ENCODE data around the gene WDR62. TPM values are rescaled to one million over a fixed set of nuclear protein-coding genes. Genes with fewer than 3 reads are reported as not detected.
A peak's percentile ranks its signal among the peaks of the same experiment; 100 is the strongest.
"Not testable (repeated sequence)": the region's sequence is repeated elsewhere in the genome, so short reads cannot be mapped to it uniquely, and the experiment has no call there.

The WDR62 gene
- total RNA-seq, 1 donor from 2014 or later = 2.1 TPM

DNA sequence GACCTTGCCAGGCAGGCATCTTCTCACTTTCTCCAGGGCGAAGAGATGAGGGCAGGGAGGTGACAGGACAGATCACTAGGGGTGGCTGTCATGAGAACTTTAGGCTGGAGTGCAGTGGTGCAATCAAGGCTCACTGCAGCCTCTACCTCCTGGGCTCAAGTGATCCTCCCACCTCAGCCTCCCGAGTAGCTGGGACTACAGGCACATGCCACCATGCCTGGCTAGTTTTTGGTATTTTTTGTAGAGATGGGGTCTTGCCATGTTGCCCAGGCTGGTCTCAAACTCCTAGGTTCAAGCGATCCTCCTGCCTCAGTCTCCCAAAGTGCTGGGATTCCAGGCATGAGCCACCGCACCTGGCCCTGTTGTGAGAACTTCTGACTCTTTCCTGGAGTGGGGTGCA, 80.2 kb downstream of the WDR62 start:
- not testable (repeated sequence) for H3K9ac ChIP-seq (ENCODE audit: low read depth in 1 of 3, low read length in 3 of 3); H3K9me3 ChIP-seq (ENCODE audit: control insufficient read depth in 3 of 3, low read length in 3 of 3); H3K36me3 ChIP-seq (ENCODE audit: control insufficient read depth in 3 of 3, insufficient read depth in 3 of 3, low read length in 3 of 3); H3K4me3 ChIP-seq (ENCODE audit: low read length in 3 of 3); H3K27ac ChIP-seq (ENCODE audit: low read depth, low read length); H3K27me3 ChIP-seq (ENCODE audit: control insufficient read depth in 3 of 3, insufficient read depth in 3 of 3, low read length in 3 of 3)
- peaks cover 6 to 12% (median 6%) of the 10 kb centered on the region in 3 donors for H3K4me1 ChIP-seq (ENCODE audit: control insufficient read depth in 3 of 3, insufficient read depth in 3 of 3, low read length in 3 of 3)

DNA sequence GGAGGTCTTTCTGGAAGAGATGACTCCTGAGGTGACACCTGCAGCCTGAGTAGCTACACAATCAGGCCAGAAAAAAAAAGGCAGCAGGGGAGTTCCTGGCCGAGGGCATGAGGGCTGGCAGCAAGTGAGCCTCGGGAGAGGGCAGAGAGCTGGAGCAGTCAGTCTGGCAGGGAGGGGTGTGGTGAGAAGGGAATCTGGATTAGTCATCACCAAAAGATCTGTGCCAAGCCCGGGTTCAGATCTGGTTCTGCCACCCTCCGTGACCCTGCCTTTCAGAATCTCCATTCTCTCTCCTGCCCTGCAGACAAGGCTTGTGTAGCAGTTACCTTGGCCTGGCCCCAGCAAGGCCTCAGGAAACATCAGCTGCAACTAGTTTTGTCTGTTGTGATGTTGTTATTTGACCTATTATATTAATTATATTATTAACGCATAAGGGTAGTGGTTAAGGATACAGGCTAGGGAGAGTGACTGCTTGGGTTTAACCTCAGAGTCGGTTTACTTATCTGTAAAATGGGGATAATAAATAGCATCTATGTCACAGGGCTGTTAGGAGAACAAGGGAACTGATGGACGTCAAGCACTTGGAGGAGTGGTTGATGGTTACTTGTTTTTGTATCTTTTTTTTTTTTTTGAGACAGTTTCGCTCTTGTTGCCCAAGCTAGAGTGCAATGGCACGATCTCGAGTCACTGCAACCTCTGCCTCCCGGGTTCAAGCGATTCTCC, 82.4 kb downstream of the WDR62 start:
- peaks cover 15 to 28% (median 15%) of the 10 kb centered on the region in 3 donors for H3K4me1 ChIP-seq (ENCODE audit: control insufficient read depth in 3 of 3, insufficient read depth in 3 of 3, low read length in 3 of 3)
- peaks cover 0 to 4% (median 4%) of the 10 kb centered on the region in 3 donors for H3K36me3 ChIP-seq (ENCODE audit: control insufficient read depth in 3 of 3, insufficient read depth in 3 of 3, low read length in 3 of 3)
- H3K27me3 ChIP-seq (ENCODE audit: control insufficient read depth in 3 of 3, insufficient read depth in 3 of 3, low read length in 3 of 3) = no peaks in the 10 kb centered on the region
- peak overlapping the region; percentile 40 to 51 (median 41) for H3K9ac ChIP-seq (ENCODE audit: low read depth in 1 of 3, low read length in 3 of 3)
- no peaks in the 10 kb centered on the region for H3K9me3 ChIP-seq (ENCODE audit: control insufficient read depth in 3 of 3, low read length in 3 of 3)
- H3K27ac ChIP-seq (ENCODE audit: low read depth, low read length) = peak overlapping the region; percentile 72
- H3K4me3 ChIP-seq (ENCODE audit: low read length in 3 of 3) = no peak overlapping the region

DNA sequence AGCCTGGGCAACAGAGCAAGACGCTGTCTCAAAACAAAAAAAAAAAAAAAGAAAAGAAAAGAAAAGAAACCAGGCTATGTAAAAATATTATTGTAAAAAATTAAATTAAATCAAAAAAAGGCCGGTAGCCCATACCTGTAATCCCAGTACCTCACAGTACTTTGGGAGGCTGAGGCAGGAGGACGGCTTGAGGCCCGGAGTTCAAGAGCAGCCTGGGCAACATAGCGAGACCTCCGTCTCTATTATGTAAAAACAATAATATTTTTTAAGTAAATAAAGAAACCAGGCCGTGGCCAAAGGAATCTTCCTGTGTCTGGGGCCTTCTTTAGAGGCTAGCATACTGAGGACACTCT, 84.4 kb downstream of the WDR62 start:
- Histone ChIP-seq H3K9ac (ENCODE audit: low read depth in 1 of 3, low read length in 3 of 3) (peak overlapping the region; percentile 100), H3K4me3 (ENCODE audit: low read length in 3 of 3) (peak overlapping the region; percentile 84 to 97 (median 91)), H3K27ac (ENCODE audit: low read depth, low read length) (peak overlapping the region; percentile 100), H3K27me3 (ENCODE audit: control insufficient read depth in 3 of 3, insufficient read depth in 3 of 3, low read length in 3 of 3) (no peaks in the 10 kb centered on the region), H3K4me1 (ENCODE audit: control insufficient read depth in 3 of 3, insufficient read depth in 3 of 3, low read length in 3 of 3) (peaks cover 15 to 33% (median 15%) of the 10 kb centered on the region in 3 donors), H3K9me3 (ENCODE audit: control insufficient read depth in 3 of 3, low read length in 3 of 3) (no peaks in the 10 kb centered on the region), H3K36me3 (ENCODE audit: control insufficient read depth in 3 of 3, insufficient read depth in 3 of 3, low read length in 3 of 3) (peaks cover 12 to 17% (median 16%) of the 10 kb centered on the region in 3 donors)

DNA sequence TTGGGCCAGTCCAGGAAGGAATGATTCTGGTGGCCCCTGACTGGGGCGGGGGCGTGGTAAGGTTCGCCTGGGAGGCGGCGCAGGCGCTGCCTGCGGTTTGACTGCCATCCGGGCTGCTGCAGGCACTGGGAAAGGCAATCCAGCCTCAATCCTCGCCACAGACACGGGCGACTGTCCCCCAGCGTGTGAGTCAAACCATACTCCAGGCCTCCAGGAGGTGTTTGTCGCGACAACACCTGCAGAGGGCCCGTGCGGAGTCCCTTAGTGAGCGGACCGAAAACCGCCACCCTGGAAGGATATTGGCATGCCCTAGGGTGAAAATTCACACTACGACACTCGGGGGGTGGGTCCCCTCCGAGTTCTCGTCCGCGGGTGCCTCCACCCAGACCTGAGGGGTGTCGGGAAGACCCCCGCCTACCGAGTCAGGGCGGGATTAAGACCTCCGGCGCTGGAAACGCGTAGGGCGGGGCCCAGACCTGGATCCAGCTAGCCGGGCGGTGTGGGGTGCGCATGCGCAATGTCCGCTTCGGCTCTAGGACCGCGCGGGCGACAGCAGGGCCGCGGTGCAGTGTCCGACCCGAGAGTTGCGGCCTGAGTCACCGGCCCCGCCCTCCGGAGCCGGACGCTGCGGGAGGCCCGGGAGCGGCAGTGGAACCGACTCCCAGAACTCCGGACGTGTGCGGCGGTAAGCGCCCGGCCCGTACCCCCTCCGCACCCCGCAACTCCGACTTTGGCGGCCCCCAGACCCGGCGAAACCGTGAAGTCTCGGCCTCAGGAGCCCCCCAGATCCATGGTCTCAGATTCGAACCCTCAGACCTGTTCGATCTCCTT, 85.0 kb downstream of the WDR62 start, which contains the start of gene CAPNS1:
Gene CAPNS1, plus strand, starts transcription at position 594 of the 831 bp plus-strand sequence. CDS start 946 bp downstream, outside the sequence.
- no peaks in the 10 kb centered on the region for H3K27me3 ChIP-seq (ENCODE audit: control insufficient read depth in 3 of 3, insufficient read depth in 3 of 3, low read length in 3 of 3)
- H3K36me3 ChIP-seq (ENCODE audit: control insufficient read depth in 3 of 3, insufficient read depth in 3 of 3, low read length in 3 of 3) = peaks cover 18 to 23% (median 22%) of the 10 kb centered on the region in 3 donors
- H3K27ac ChIP-seq (ENCODE audit: low read depth, low read length) = peak within 1 kb of the TSS; percentile 100
- H3K9ac ChIP-seq (ENCODE audit: low read depth in 1 of 3, low read length in 3 of 3) = peak within 1 kb of the TSS; percentile 100
- peaks cover 15 to 33% (median 15%) of the 10 kb centered on the region in 3 donors for H3K4me1 ChIP-seq (ENCODE audit: control insufficient read depth in 3 of 3, insufficient read depth in 3 of 3, low read length in 3 of 3)
- no peaks in the 10 kb centered on the region for H3K9me3 ChIP-seq (ENCODE audit: control insufficient read depth in 3 of 3, low read length in 3 of 3)
- H3K4me3 ChIP-seq (ENCODE audit: low read length in 3 of 3) = peak within 1 kb of the TSS; percentile 91 to 99 (median 97)

DNA sequence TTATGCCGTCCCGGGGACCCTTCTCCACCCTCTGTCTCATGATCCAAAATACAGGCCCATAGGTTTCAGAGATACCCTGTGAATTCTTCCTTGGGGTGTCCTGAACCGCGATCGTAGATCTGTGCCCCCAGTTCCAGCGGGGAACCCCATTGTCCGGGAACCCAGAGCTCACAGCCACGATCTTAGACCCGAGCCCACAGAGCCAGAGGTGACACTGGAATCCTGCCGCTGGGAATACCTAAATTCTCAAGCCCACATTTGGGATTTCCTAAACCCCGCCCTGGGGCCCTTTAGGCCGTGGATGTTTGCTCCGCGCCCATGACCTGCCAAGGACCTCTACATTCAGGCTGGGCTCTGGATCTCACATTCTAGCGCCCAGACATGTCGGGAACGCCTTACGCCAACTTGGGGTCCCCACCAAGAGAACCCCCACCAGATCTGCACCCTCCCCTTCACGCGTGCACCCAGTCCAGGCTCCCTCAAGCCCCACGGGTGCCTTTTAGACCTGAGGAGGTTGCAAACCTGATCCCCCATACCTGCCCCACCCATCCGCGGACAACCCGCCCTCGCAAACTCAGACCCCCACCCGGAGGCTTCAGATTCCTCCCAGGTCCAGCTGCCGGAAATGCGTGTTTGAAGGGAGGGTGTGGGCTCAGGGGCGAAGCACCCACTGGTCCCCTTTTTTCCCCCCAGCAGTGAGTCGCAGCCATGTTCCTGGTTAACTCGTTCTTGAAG, 85.8 kb downstream of the WDR62 start:
- peaks cover 24 to 29% (median 26%) of the 10 kb centered on the region in 3 donors for H3K36me3 ChIP-seq (ENCODE audit: control insufficient read depth in 3 of 3, insufficient read depth in 3 of 3, low read length in 3 of 3)
- peaks cover 15 to 33% (median 15%) of the 10 kb centered on the region in 3 donors for H3K4me1 ChIP-seq (ENCODE audit: control insufficient read depth in 3 of 3, insufficient read depth in 3 of 3, low read length in 3 of 3)
- peak overlapping the region; percentile 100 for H3K9ac ChIP-seq (ENCODE audit: low read depth in 1 of 3, low read length in 3 of 3)
- H3K9me3 ChIP-seq (ENCODE audit: control insufficient read depth in 3 of 3, low read length in 3 of 3) = no peaks in the 10 kb centered on the region
- peak overlapping the region; percentile 91 to 99 (median 97) for H3K4me3 ChIP-seq (ENCODE audit: low read length in 3 of 3)
- H3K27ac ChIP-seq (ENCODE audit: low read depth, low read length) = peak overlapping the region; percentile 100
- no peaks in the 10 kb centered on the region for H3K27me3 ChIP-seq (ENCODE audit: control insufficient read depth in 3 of 3, insufficient read depth in 3 of 3, low read length in 3 of 3)

DNA sequence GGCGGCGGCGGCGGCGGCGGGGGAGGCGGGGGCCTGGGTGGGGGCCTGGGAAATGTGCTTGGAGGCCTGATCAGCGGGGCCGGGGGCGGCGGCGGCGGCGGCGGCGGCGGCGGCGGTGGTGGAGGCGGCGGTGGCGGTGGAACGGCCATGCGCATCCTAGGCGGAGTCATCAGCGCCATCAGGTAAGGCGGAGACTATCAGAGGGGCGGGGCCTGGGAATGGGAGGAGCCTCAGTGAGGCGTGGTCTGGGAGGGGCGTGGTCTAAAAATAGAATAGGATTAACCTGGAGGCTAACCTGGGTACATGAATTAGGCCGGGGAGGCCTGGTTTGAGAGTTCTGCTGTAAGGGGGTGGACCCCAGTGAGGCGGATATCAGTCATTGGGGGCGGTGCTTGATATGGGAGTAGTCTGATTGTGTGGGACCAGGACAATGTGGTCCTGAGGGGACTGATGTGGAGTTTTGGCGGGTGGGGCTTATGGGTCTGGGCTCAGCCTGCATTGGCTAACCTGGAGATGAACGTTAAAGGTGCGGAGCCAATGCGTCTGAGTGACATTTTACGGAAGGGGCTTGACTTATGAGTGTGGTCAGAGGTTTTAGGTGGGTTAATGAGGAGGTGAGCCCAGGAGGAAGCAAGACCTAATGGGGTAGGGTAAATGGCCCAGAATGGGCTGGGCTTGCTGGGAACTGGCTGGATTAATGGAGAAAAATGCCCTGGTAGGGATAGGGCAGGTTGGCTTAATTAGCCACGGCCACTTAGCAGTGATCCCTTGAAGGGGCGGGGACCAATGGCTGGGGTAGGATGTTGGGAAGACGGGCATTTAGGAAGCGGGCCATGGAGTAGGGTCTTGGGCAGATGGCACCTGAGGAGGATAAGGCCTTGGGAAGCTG, 86.6 kb downstream of the WDR62 start:
- H3K36me3 ChIP-seq (ENCODE audit: control insufficient read depth in 3 of 3, insufficient read depth in 3 of 3, low read length in 3 of 3) = peaks cover 32 to 37% (median 34%) of the 10 kb centered on the region in 3 donors
- H3K4me3 ChIP-seq (ENCODE audit: low read length in 3 of 3) = peak overlapping the region; percentile 91 to 99 (median 97)
- H3K27me3 ChIP-seq (ENCODE audit: control insufficient read depth in 3 of 3, insufficient read depth in 3 of 3, low read length in 3 of 3) = no peaks in the 10 kb centered on the region
- H3K9ac ChIP-seq (ENCODE audit: low read depth in 1 of 3, low read length in 3 of 3) = peak overlapping the region; percentile 100
- peak overlapping the region; percentile 100 for H3K27ac ChIP-seq (ENCODE audit: low read depth, low read length)
- peaks cover 15 to 34% (median 17%) of the 10 kb centered on the region in 3 donors for H3K4me1 ChIP-seq (ENCODE audit: control insufficient read depth in 3 of 3, insufficient read depth in 3 of 3, low read length in 3 of 3)
- no peaks in the 10 kb centered on the region for H3K9me3 ChIP-seq (ENCODE audit: control insufficient read depth in 3 of 3, low read length in 3 of 3)

DNA sequence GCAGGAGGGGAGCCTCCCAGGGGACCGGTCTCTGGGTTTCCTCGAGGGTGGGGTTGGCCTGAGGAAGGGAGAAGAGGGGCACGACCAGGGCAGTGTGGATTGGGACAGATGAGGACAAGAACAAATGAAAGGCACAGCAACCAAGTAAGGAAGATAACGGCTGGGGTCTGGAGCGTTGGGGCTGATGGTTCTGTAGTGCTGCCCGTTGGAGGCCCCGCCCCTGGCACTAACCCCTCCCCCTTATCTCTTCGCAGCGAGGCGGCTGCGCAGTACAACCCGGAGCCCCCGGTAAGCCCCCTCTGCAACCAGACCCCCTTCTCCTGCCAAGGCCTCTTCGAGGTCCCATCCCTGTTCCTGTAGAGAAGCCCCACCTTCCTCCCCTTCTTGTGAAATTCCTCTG, 87.3 kb downstream of the WDR62 start:
- peaks cover 40 to 44% (median 42%) of the 10 kb centered on the region in 3 donors for H3K36me3 ChIP-seq (ENCODE audit: control insufficient read depth in 3 of 3, insufficient read depth in 3 of 3, low read length in 3 of 3)
- peak overlapping the region in 1 of 3 donors; percentile 64 for H3K4me3 ChIP-seq (ENCODE audit: low read length in 3 of 3)
- H3K4me1 ChIP-seq (ENCODE audit: control insufficient read depth in 3 of 3, insufficient read depth in 3 of 3, low read length in 3 of 3) = peaks cover 9 to 31% (median 13%) of the 10 kb centered on the region in 3 donors
- no peaks in the 10 kb centered on the region for H3K27me3 ChIP-seq (ENCODE audit: control insufficient read depth in 3 of 3, insufficient read depth in 3 of 3, low read length in 3 of 3)
- H3K9me3 ChIP-seq (ENCODE audit: control insufficient read depth in 3 of 3, low read length in 3 of 3) = no peaks in the 10 kb centered on the region
- peak overlapping the region; percentile 100 for H3K27ac ChIP-seq (ENCODE audit: low read depth, low read length)
- no peak overlapping the region for H3K9ac ChIP-seq (ENCODE audit: low read depth in 1 of 3, low read length in 3 of 3)

DNA sequence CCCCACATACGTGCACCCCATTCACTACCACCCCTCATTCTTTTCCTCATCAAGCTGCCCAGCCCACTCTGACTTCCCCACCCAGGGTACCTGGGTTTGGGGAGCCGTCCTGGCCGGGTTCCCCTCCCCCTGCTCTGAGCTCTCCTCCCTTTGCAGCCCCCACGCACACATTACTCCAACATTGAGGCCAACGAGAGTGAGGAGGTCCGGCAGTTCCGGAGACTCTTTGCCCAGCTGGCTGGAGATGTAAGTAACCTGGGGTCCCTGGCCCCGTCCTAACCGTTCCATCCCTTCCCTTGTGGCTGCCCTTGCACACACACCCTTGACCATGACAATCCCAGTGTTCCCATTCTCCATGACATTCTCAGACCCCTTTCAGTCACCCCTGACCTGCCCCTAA, 87.8 kb downstream of the WDR62 start:
- Histone ChIP-seq H3K4me3 (ENCODE audit: low read length in 3 of 3) (no peak overlapping the region), H3K27me3 (ENCODE audit: control insufficient read depth in 3 of 3, insufficient read depth in 3 of 3, low read length in 3 of 3) (no peaks in the 10 kb centered on the region), H3K4me1 (ENCODE audit: control insufficient read depth in 3 of 3, insufficient read depth in 3 of 3, low read length in 3 of 3) (peaks cover 8 to 29% (median 12%) of the 10 kb centered on the region in 3 donors), H3K9ac (ENCODE audit: low read depth in 1 of 3, low read length in 3 of 3) (no peak overlapping the region), H3K9me3 (ENCODE audit: control insufficient read depth in 3 of 3, low read length in 3 of 3) (no peaks in the 10 kb centered on the region), H3K36me3 (ENCODE audit: control insufficient read depth in 3 of 3, insufficient read depth in 3 of 3, low read length in 3 of 3) (peaks cover 43 to 47% (median 45%) of the 10 kb centered on the region in 3 donors), H3K27ac (ENCODE audit: low read depth, low read length) (no peak overlapping the region)

DNA sequence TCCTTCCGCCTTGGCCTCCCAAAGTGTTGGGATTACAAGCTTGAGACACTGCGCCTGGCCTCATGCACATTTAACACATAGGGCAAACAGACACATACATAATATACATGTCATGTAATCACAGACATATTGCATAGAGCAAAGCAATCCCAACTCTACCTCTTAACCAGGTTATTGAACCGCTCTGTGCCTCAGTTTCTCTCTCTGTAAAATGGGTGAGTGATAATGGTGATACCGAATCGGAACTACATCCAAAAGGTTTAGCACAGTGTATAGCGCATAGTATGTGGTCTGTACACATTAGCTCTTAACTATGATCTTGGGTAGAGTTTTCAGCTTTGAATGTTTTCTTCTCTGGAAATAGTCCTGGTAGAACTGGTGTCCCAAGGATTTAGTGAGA, 89.9 kb downstream of the WDR62 start:
- H3K4me1 ChIP-seq (ENCODE audit: control insufficient read depth in 3 of 3, insufficient read depth in 3 of 3, low read length in 3 of 3) = peaks cover 14 to 33% (median 16%) of the 10 kb centered on the region in 3 donors
- no peak overlapping the region for H3K27ac ChIP-seq (ENCODE audit: low read depth, low read length)
- H3K36me3 ChIP-seq (ENCODE audit: control insufficient read depth in 3 of 3, insufficient read depth in 3 of 3, low read length in 3 of 3) = peaks cover 55 to 63% (median 63%) of the 10 kb centered on the region in 3 donors
- no peak overlapping the region for H3K4me3 ChIP-seq (ENCODE audit: low read length in 3 of 3)
- H3K9ac ChIP-seq (ENCODE audit: low read depth in 1 of 3, low read length in 3 of 3) = no peak overlapping the region
- no peaks in the 10 kb centered on the region for H3K9me3 ChIP-seq (ENCODE audit: control insufficient read depth in 3 of 3, low read length in 3 of 3)
- no peaks in the 10 kb centered on the region for H3K27me3 ChIP-seq (ENCODE audit: control insufficient read depth in 3 of 3, insufficient read depth in 3 of 3, low read length in 3 of 3)
